Measurements from ENCODE around the gene OR13G1.
A peak's percentile ranks its signal among the peaks of the same experiment; 100 is the strongest.

Gene OR13G1

GRCh38 chr1:247701338-247701737 lies 21.8 kb upstream of the OR13G1 start:
- TF ChIP-seq EZH2phosphoT487 (IDR thresholded peaks at IDR 0.05; ENCODE audit: low read depth): no peak
- TF ChIP-seq CTCF (IDR thresholded peaks at IDR 0.05; ENCODE audit: low read depth, low read length): no peak
- H2AFZ ChIP-seq (ENCODE audit: low read depth, low read length): no peak overlapping the region
- H3K4me3 ChIP-seq (ENCODE audit: low read length): no peak overlapping the region
- no peaks in the 10 kb centered on the region for H3K36me3 ChIP-seq (replicated peaks; ENCODE audit: low read depth, low read length)
- no peaks in the 10 kb centered on the region for H3K4me1 ChIP-seq (ENCODE audit: low read length)
- H3K27me3 ChIP-seq (ENCODE audit: low read depth, low read length): 0 out of 2 replicates have a peak, but pooled peaks cover 2% of the 10 kb centered on the region
- no peaks in the 10 kb centered on the region for H4K20me1 ChIP-seq (ENCODE audit: insufficient read depth, low read length)
- H3K79me2 ChIP-seq (ENCODE audit: low read length): no peaks in the 10 kb centered on the region
- no peak overlapping the region for H3K9ac ChIP-seq (ENCODE audit: low read length)
- H3K9me3 ChIP-seq (ENCODE audit: insufficient read depth, low read length): no peaks in the 10 kb centered on the region
- no peak overlapping the region for H3K27ac ChIP-seq (ENCODE audit: low read length)
- H3K4me2 ChIP-seq (ENCODE audit: low read length): no peak overlapping the region

GRCh38 chr1:247681288-247681897 lies 1.9 kb upstream of the OR13G1 start:
- Histone ChIP-seq H3K4me2 (ENCODE audit: low read length) (no peak overlapping the region), H3K4me3 (ENCODE audit: low read length) (no peak overlapping the region), H2AFZ (ENCODE audit: low read depth, low read length) (no peak overlapping the region), H3K36me3 (replicated peaks; ENCODE audit: low read depth, low read length) (no peaks in the 10 kb centered on the region), H3K79me2 (ENCODE audit: low read length) (no peaks in the 10 kb centered on the region), H3K4me1 (ENCODE audit: low read length) (peaks cover 11% of the 10 kb centered on the region), H3K9me3 (ENCODE audit: insufficient read depth, low read length) (no peaks in the 10 kb centered on the region), H4K20me1 (ENCODE audit: insufficient read depth, low read length) (no peaks in the 10 kb centered on the region), H3K27ac (ENCODE audit: low read length) (no peak overlapping the region), H3K27me3 (ENCODE audit: low read depth, low read length) (peaks cover 7% of the 10 kb centered on the region; the same call in 1 of the 2 replicates), H3K9ac (ENCODE audit: low read length) (no peak overlapping the region)
- TF ChIP-seq EZH2phosphoT487 (IDR thresholded peaks at IDR 0.05; ENCODE audit: low read depth): no peak
- peak; percentile 98 for TF ChIP-seq CTCF (IDR thresholded peaks at IDR 0.05; ENCODE audit: low read depth, low read length)

GRCh38 chr1:247680171-247680570 lies 632 bp upstream of the OR13G1 start:
- no peak for TF ChIP-seq CTCF (IDR thresholded peaks at IDR 0.05; ENCODE audit: low read depth, low read length)
- no peak overlapping the region for H3K9ac ChIP-seq (ENCODE audit: low read length)
- no peak overlapping the region for H3K4me3 ChIP-seq (ENCODE audit: low read length)

GRCh38 chr1:247669225-247669624 lies 10.3 kb downstream of the OR13G1 start:
- no peaks in the 10 kb centered on the region for H3K79me2 ChIP-seq (ENCODE audit: low read length)
- H3K4me3 ChIP-seq (ENCODE audit: low read length): no peak overlapping the region
- no peaks in the 10 kb centered on the region for H3K4me1 ChIP-seq (ENCODE audit: low read length)
- H3K9me3 ChIP-seq (ENCODE audit: insufficient read depth, low read length): no peaks in the 10 kb centered on the region
- H3K9ac ChIP-seq (ENCODE audit: low read length): no peak overlapping the region
- no peaks in the 10 kb centered on the region for H3K36me3 ChIP-seq (replicated peaks; ENCODE audit: low read depth, low read length)
- H2AFZ ChIP-seq (ENCODE audit: low read depth, low read length): no peak overlapping the region
- no peak overlapping the region for H3K27ac ChIP-seq (ENCODE audit: low read length)
- no peak overlapping the region for H3K4me2 ChIP-seq (ENCODE audit: low read length)
- no peak for TF ChIP-seq EZH2phosphoT487 (IDR thresholded peaks at IDR 0.05; ENCODE audit: low read depth)
- TF ChIP-seq CTCF (IDR thresholded peaks at IDR 0.05; ENCODE audit: low read depth, low read length): no peak
- no peaks in the 10 kb centered on the region for H3K27me3 ChIP-seq (ENCODE audit: low read depth, low read length)
- no peaks in the 10 kb centered on the region for H4K20me1 ChIP-seq (ENCODE audit: insufficient read depth, low read length)

More at GRCh38 chr1:247680171-247680570, 632 bp upstream of the OR13G1 start:
- H3K36me3 ChIP-seq (replicated peaks; ENCODE audit: low read depth, low read length): no peaks in the 10 kb centered on the region
- H3K27ac ChIP-seq (ENCODE audit: low read length): no peak overlapping the region
- peaks cover 11% of the 10 kb centered on the region for H3K4me1 ChIP-seq (ENCODE audit: low read length)
- no peaks in the 10 kb centered on the region for H3K79me2 ChIP-seq (ENCODE audit: low read length)
- no peaks in the 10 kb centered on the region for H4K20me1 ChIP-seq (ENCODE audit: insufficient read depth, low read length)
- no peak overlapping the region for H2AFZ ChIP-seq (ENCODE audit: low read depth, low read length)
- no peak overlapping the region for H3K4me2 ChIP-seq (ENCODE audit: low read length)
- H3K9me3 ChIP-seq (ENCODE audit: insufficient read depth, low read length): no peaks in the 10 kb centered on the region
- peaks cover 10% of the 10 kb centered on the region; the same call in 1 of the 2 replicates for H3K27me3 ChIP-seq (ENCODE audit: low read depth, low read length)
